GM21367 (cell line): ENCODE data around the gene RNF126.
A peak's percentile ranks its signal among the peaks of the same experiment; 100 is the strongest.

ENCODE experiments used
- ATAC-seq: cut with Tn5 transposase; IDR thresholded peaks from one replicate; pipeline ENCODE4 v1.9.1; 2021; ENCODE audit not compliant: unreplicated experiment

RNF126 gene

DNA sequence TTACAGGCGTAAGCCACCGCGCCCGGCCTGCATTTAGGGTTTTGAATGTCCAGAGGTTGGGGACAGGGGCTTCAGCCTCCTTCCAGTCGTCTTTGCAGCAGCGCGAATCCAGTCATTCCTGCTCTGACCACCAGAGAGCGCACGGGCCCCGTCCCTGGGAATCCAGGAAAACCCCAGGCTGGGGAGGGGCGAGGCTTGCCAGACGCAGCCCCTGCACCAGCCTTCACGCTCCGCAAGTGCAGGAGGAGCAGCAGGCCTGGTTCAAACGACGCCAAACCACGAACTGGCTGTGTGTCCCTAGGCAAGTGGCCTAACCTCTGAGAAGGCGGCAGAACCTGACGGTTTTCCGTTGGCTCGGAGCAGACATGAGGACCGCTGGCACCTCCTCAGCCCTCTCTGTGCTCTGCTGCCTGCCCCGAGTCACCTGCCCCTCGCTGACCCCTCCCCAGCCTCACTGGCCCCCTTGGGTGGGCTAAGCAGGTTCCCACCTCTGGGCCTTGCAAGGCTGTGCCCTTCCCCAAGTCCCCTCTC, 2.0 kb upstream of the RNF126 start:
- no peak for ATAC-seq

DNA sequence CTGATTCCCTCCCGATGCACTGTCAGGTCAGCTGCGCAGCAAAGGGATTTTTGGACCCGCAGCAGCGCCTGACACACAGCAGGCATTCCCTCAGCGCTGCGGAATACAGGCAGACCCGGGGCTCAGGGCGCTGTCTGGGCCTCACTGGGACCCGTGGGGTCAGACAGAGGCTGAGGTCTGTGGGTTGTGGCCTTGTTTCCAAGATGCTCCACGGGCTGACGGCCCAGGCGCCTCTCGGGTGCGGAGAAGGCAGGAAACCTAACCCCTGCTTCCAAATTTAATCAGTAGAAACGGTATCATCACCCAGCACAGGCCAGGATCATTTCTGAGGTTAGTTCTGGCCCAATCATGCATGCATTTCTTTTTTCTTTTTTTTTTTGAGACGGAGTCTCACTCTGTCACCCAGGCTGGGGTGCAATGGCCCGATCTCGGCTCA, 686 bp upstream of the RNF126 start:
- ATAC-seq = no peak

DNA sequence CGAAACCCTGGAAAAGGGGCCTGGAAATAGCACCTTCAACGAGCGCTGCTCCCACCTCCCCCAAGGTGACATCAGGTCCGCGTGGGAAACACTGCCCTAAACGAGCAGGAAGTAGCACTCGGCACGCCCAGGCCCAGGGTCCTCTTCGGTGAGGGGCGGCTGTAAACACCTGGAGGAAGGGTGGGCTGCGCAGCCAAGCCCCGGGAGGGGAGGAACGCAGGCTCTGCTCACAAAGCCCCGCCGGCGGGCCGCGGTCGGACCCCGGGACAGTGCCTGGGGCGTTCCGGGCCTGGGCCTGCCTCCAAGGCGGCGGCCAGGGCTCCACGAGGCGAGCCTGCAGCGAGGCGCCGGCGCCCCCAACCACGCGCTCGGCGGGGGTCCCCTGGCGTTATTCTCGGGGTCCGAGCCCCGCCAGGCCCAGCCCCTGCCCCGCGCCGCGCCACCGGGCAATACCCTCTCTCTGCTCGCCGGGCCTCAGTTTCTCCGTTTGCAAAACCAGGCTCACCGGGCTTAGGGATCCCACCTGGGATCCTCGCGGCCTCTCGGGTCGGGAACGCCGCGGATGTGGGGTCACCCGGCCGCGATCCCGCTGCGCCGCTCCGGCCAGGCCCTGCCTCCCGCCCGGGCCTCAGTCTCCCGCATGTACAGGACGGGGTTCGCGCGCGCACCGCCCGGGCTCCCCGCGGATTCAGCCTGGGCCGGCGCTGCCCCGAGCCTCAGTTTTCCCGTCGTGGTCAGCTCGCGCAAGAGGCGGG, 630 bp downstream of the RNF126 start:
- no peak for ATAC-seq

DNA sequence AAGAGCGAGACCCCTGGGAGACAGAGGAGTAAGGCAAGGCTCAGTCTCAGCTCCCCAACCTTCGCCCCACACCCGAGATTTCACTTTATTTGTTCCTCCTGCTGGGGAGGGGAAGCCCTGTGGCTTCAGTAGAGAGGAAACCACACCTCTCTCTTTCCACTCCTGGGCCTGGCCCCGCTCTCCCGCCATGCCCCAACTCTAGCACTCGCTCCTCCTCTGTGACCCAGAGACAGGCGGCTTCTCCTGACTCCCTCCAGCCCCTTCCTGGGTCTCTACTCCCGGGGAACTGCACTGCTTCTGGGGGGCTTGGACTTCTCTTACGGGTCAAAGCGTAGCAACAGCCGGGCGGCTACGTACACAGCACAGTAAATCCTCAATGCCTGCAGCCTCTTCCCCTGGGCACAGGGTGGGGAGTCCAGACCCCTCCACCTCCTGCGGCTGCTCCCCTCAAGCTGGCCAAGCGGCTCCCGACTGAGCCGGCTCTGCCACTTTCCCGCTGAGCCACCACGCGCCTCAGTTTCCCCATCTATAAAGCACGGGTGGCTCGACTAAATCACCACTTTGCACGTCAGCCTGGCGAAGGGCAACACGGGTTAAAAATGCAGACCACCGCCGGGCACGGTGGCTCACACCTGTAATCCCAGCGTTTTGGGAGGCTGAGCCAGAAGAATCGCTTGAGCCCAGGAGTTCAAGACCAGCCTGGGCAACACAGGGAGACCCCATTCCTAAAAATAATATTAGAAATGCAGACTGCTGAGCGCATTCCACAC, 1.4 kb downstream of the RNF126 start:
- peak; percentile 28 for ATAC-seq

DNA sequence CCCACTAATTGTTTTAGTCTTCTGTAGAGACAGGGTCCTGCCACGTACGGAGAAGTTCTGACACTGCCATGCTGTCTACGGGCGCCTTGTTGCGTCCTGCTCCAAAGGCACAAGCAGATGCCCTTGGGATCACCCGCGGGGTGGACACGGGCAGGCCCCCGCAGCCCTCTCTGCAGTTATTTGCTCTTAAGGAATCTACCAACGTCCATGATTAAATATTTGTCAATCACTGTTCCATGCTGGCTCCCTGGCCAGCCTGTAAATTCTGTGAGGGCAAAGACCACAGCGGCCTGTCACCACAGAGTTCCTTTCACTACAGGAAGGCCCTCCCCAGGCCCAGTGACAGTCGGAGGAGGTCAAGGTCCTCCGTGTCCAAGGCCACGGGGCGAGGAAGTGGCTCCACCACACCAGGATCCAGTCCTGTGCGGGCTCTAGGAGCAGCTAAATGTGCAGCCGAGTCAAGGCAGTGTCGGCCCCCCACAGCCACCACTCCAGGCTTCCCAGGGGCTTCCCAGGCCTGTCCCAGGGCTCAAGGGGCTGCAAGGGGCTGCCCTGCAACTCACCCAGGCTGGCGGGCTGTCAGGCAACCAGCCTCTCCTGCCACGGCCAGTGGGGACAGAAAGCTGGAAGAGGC, 2.1 kb downstream of the RNF126 start:
- no peak for ATAC-seq

DNA sequence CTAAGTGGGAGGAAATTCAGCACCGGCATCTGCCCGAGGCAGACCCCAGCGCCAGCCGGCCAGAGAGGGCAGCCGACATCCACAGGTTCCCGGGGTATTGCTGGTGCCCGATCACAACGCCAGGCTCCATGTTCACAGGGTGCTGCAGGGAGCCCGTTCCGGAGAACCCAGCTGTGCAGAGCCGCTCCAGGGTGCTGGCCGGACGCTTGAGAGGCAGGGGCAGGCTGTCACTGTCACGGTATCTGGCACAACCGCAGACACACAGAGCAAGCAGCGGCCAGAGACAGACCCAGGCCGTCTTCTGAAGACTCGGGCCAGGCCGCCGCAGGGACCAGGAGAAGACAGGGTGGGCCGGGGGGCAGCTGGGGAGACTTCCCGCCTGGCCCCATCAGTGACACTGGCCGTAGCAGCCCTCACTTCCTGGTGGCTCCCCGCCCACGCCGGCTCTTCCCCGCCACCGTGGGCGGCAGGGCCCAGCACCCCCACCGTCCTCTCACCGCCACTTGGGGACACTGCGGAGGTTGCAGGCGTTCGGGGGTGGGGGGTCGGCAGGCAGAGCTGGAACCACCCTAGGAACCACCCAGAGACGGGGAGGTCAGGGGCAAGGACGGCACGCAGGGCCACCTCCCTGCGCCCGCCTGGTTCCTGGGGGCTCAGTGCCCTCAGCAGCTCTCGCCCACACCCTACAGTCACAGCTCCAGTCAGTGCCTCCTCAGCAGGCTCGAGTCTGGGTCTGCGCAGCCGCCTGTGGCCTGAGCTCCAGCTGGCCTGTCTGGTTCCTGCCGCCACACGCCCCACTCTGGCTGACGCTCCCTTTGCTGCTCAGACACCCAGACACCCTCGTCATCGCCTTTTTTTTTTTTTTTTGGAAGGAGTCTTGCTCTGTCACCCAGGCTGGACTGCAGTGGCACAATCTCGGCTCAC, 3.8 kb downstream of the RNF126 start:
- ATAC-seq = no peak

DNA sequence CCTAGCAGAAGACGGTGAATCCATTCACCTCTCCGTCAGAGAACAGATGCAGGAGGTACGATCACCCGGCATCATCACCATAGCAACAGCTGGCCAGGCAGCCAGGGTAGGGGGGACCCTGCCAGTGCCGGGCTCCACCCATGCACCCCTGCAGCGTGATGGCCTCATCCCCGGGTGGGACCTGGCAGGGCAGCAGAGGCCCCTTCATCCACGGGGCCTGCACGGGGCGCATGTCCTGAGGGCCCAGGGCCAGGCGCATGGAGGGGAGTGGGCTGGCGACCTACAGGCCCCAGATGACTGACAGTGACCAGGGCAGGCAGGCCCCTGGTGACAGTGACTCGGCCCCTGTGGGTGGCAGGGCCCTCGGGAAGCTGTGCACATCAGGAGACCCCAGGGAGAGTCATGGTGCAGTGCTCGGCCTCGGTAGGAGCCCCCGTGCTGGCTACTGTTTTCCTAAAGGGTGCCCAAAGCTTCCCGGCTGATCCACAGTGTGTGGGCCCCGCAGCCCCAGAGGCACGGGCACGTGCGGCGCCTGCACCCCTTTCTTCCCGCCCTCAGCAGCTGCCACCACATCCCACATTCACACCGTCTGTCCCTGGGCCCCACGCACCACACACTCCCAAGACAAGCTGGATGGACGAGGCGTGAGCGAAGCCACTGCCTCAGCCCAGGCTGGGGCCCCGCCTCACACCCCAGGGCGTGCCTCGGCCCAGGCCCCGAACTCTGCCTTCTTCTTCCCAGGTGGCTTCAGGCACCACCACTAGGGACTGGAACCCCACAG, 4.8 kb downstream of the RNF126 start:
- no peak for ATAC-seq

DNA sequence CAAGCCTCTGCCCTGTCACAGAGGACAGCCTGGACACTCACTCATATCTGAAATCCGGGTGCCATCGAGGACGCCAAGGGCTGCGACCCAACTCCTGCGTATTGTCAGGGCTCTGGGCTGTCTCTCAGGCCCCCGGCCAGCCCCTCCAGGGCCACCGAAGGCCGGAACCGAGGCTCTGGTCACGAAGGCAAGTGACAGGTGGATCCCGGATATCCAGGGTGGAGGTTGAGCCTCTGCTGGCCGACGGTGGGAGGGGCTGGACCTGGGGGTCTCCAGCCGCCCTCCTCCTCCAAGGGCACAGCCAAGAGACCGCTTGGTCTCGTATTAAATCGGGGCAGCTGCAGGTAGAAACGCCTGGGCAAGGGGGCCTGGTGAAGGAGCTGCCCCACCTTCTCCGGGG, 5.4 kb downstream of the RNF126 start:
- ATAC-seq = no peak

DNA sequence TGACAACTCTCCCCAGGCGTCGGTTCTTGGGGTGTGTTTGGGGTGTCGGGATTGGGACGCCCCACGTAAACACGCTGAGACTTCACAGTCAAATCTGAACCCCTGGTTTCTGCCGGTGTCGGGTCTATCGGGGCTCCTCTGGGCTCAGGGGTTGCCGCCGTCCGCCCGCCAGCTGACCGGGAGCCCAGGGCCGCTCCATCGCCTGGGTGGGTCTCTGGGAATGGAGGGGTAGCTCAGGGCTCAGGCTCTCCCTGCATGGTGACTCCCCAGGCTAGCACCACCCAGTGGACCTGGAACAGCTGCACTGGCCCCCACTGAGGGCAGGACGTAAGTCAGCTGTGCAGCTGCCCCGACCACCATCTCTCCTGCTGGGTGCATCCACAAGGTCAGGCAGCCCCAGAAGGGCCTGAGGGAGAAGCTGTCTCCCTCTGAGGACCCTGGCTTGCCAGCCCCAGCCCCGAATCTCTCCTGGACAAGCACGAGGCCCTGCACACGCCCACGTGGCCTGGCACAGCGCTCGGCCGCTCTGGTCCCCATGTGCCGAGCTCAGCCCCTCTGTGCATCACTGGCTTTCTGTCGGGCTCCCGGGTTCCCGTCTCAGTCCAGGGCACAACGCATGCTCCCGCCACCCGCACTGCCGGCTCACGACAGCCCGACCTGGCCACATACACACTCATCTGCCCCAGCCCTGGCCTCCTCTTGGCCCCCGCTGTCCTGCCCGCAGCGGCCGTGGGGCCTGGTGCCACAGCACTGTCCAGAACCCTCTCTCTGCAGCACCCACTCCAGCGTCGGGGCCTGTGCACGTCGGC, 6.1 kb downstream of the RNF126 start:
- no peak for ATAC-seq

DNA sequence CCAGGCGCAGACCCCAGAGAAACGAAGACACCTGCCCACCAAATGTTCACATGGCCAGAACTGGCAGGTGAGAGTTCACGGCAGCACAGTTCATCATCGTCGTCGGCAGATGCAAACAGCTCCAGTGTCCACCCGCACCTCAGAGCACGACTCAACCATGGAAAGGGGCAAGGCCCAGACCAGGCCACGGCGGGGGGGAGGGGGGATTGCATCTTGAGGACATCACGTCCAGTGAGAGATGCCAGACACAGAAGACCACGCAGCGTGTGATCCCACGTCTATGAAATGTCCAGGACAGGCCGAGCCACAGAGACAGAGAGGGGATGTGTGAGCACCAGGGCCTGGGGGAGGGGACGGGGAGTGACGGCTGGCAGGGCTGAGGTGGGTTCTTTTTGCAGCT, 7.3 kb downstream of the RNF126 start:
- ATAC-seq = no peak

DNA sequence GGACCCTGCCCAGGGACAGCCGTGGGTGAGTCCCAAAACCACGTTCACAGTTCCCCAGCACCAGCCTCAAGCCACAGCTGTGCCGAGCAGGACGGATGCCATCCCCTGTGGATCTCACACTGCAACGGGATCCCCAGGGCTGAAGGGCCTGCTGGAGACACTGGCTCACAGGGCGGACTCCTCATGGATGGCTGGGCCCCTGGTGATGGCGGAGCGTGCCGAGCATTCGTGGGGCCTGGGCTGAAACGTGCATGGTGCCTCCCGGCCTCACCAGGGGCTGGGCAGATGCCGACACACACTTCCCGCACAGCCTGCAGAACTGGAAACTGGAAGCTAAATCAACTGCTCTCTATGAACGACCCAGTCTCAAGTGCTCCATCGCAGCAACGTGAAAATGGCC, 9.6 kb downstream of the RNF126 start:
- no peak for ATAC-seq

DNA sequence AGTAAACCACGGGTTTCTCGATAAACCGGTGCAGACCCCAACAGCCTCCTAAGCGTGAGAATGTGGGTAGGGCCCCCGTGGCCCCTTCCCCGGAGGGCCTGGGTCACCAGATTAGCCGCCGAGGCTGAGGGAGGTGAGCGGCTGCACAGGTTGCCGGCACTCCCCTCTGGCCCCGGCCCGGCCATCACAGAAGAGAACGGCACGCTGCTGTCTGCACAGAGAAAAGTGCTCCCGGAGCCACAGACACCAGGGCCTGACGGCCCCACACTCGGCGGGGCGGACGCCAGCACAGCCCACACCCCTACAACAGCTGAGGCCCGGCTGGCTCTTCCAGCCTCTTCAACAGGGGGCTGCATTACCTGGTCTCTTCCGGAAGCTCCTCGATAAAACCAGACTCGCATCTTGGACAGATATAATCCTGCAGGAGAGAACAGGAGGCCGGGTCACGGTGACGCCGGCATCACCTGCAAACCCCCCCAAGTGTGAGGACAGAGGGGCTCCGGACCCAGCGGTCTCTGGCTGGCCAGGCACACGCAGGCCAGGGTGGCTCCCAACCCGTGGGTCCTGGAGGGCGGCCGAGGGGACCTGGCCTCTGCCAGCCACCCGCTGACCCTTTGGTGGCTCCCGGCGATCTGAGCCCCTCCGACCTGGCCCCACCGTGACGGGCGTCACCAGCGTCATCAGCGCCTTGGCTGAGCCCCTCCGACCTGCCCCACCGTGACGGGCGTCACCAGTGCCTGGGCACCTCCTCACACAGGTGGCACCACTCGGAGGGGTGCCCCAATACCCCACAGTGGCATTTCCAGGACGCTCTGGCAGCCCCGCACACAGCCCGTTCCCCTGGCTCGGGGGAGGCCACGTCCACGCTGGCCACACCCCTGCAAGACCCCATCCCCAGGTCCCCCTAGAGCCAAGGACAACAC, 10.3 kb downstream of the RNF126 start:
- ATAC-seq = no peak

DNA sequence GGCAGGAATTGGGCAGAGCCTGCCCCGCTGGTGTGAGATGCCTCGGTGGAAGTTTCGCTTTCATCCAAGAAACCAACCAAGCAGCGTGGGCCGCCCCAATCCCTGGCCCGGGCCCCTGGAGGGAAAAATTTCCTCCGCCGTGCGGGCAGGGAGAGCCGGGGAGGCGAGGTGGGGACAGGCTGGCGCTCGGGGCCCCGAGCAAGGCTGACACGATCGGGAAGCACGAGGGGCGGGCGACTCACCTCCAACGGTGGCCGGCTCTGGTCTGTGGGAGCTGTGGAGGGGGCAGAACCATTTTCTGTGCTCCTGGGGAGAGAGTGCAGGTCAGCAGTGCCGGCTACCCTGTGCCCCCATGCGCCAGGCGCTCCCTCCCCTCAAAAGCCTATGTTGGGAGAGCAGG, 11.0 kb downstream of the RNF126 start:
- no peak for ATAC-seq

DNA sequence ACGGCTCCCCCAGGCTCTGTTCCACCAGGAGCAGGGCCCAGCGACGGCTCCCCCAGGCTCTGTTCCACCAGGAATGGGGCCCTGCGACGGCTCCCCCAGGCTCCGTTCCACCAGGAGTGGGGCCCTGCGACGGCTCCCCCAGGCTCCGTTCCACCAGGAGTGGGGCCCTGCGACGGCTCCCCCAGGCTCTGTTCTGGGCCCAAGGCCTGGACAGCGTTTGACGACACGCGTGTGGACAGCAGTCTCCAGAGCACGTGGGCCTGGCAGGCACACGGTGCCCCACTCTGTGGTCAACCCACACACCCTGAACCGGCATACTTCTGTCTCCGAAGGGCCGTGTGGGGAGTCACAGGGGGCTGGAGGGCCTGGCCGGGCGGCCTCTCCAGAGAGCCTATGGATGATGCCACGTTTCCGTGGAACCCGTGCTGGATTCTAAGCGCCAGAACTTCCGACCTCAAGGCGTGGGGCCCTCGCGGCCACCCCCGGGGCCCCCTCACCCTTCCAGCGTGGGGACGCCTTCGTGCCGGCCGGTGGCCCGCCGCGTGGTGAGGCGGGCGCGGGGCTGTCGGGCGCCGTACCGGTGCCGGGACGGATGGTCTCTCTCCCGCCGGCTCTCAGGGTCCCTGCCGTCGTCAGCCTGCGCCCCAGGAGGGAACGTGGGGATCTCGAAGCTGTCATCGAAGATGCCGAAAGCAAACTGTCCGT, 11.7 kb downstream of the RNF126 start:
- ATAC-seq = no peak

DNA sequence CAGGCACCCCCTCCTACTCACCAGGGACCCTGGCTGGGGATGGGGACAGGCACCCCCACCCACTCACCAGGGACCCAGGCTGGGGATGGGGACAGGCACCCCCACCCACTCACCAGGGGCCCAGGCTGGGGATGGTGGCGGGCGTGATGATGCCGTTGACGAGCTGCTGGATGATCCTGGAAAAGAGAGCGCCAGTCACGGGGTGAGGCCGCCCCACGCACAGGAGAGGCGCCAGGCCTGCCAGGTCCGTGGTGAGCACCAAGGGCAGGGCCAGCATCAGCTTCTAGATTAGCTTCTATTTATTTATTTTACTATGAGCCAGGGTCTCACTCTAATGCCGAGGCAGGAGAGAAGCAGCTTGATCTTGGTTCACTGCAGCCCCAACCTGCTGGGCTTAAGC, 12.9 kb downstream of the RNF126 start:
- no peak for ATAC-seq

DNA sequence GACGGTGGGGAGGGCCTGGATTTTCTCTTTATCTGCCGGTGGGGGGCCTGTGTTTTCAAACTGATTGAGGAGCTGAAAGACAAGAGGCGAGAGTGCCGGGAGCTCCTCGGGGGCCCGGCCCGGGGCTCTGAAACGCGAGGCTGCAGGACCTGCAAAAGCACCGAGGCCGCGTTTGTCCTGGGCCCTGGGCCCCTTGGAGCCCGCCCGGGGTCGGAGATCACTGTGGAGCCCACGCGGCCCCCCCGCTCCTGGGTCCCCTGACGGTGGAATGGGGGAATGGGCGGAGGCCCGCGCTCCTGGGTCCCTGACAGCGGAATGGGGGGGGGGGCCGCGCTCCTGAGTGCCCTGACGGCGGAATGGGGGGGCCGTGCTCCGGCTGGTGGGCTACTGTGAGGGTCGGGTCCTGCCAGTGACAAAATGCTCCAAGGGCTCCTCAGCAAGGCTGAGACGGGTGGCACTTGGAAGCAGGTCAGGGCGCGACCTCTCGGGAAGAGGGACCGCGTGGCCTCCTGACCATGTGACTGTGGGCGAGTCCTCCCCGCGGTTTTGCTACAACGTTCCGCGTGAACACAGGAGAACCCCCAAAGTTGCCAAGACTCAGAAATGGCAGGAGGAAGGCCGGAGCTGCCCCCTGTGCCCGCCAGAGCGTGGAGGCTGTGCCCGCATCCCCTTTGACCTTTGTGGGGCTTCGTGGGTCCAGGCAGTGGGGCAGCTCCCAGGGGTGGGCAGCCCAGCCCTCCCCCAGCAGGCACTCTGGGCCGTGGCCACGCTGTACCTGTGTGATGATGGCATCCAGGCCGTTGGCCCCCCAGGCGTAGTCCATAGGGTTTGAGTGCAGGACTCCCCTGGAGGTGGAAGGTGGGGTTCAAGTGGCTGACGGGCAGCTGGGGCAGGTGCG, 13.9 kb downstream of the RNF126 start:
- no peak for ATAC-seq
